Measurements from ENCODE around the gene NBAS. TPM values are rescaled to one million over a fixed set of nuclear protein-coding genes. Genes with fewer than 3 reads are reported as not detected.
A peak's percentile ranks its signal among the peaks of the same experiment; 100 is the strongest.

NBAS gene
- polyA plus RNA-seq, 1 donor (not counting 4 experiments of a cell fraction or from before 2014, with no cell fraction given), result 27.9 TPM

DNA sequence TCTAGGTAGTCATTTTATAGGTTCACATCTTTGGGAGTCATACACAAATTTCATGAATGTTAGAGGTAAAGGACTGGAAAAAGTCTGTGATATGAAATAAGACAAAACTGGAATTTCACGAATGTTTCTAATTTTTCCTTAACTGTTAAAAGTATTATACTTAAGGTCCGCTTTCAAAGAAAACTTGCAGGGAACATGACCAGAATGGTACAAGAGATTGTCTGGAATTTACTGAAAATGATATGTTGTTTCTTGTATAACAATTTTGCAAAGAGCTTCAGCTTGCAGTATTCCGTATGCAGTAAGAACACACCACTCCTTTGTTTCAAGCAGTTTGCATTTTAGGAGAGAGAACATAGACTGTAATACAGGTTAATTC, 32.2 kb upstream of the NBAS start:
- DNase-seq (ENCODE audit: low read depth, low spot score) (no peak), FAIRE-seq (no peak)
- peak overlapping the region; percentile 90 for H3K4me2 ChIP-seq (ENCODE audit: control insufficient read depth, extremely low read depth, insufficient read depth, low read depth, low read length)
- H3K4me3 ChIP-seq (ENCODE audit: control insufficient read depth in 2 of 3, extremely low read depth in 1 of 3, insufficient read depth in 2 of 3, low read depth in 1 of 3, low read length in 3 of 3), result no peak overlapping the region
- no peaks in the 10 kb centered on the region for H3K9me1 ChIP-seq (ENCODE audit: control insufficient read depth, extremely low read depth, insufficient read depth, low read length)
- peaks cover 42% of the 10 kb centered on the region for H3K79me2 ChIP-seq (ENCODE audit: control insufficient read depth, insufficient read depth, low read length)
- no peaks in the 10 kb centered on the region for H3K27me3 ChIP-seq (ENCODE audit: control insufficient read depth, extremely low read depth, insufficient read depth, low read length)
- dilution Hi-C loops (cut with MboI; ENCODE audit: extremely low pct_ligation_motif_present, low sequenced_read_pairs), result no loop called here
- H2AFZ ChIP-seq (ENCODE audit: control insufficient read depth, low read length), result no peak overlapping the region
- H3K27ac ChIP-seq (ENCODE audit: control insufficient read depth, insufficient read depth, low read length), result no peak overlapping the region
- peaks cover 10% of the 10 kb centered on the region for H3K4me1 ChIP-seq (ENCODE audit: control insufficient read depth, extremely low read depth, insufficient read depth, low read length)
- no peak for TF ChIP-seq EZH2 (IDR thresholded peaks at IDR 0.05; ENCODE audit: low read length)
- TF ChIP-seq, protein P1, sequence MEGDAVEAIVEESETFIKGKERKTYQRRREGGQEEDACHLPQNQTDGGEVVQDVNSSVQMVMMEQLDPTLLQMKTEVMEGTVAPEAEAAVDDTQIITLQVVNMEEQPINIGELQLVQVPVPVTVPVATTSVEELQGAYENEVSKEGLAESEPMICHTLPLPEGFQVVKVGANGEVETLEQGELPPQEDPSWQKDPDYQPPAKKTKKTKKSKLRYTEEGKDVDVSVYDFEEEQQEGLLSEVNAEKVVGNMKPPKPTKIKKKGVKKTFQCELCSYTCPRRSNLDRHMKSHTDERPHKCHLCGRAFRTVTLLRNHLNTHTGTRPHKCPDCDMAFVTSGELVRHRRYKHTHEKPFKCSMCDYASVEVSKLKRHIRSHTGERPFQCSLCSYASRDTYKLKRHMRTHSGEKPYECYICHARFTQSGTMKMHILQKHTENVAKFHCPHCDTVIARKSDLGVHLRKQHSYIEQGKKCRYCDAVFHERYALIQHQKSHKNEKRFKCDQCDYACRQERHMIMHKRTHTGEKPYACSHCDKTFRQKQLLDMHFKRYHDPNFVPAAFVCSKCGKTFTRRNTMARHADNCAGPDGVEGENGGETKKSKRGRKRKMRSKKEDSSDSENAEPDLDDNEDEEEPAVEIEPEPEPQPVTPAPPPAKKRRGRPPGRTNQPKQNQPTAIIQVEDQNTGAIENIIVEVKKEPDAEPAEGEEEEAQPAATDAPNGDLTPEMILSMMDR (optimal IDR thresholded peaks at IDR 0.05 in 1 of 3, IDR thresholded peaks at IDR 0.05 in 1 of 3, conservative IDR thresholded peaks at IDR 0.05 in 1 of 3; ENCODE audit: extremely low read depth in 1 of 3, insufficient read depth in 2 of 3, low read length in 3 of 3), result no peak
- H4K20me1 ChIP-seq (ENCODE audit: control insufficient read depth, extremely low read depth, insufficient read depth, low read length), result no peaks in the 10 kb centered on the region
- peaks cover 10 to 15% of the 10 kb centered on the region in 2 experiments for H3K36me3 ChIP-seq (ENCODE audit: control insufficient read depth in 2 of 2, extremely low read depth in 1 of 2, insufficient read depth in 2 of 2, low read length in 2 of 2)
- H3K9ac ChIP-seq (ENCODE audit: control insufficient read depth, extremely low read depth, insufficient read depth, low read length), result peak overlapping the region; percentile 95
- H3K9me3 ChIP-seq (ENCODE audit: control insufficient read depth, low read depth, low read length), result no peaks in the 10 kb centered on the region

DNA sequence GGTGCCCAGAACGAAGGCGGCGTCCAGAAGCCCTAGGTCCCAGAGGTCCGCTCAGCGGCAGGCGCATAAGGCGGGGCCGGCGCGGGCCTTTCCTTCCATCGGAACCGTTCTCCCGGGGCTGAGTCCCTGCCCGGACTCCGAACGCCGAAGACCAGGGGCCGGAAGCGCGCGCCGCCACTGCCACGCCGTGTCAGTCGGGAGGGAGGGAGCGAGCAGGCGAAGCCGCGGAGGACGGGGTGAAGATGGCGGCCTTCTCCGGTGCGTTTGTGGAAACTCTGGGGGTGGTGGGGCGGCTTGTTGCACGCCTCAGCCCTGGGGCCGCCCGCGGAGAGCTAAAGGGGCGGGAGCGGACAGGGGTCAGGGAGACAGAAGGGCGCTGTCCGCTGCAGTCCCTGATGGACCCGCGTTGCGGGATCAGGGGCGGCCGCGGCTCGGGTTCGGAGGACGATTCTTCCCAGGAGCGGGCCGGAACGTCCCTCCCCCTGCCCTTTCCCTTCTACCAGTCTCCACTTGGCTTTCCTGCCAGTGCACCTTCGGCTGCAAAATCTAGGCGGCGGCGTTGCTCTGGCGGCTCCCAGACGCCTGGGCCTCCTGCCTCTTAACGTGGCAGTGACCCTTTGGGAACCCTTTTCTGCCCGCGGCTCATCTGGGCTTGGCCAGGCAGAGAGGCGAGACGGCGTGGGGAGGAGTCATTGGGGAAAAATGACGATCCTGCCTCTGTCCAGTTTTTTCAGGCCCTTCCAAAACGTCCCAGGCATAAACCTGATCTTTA, 30.7 kb upstream of the NBAS start, which contains the start of gene DDX1:
Gene DDX1, plus strand, starts transcription at position 177 of the 772 bp plus-strand sequence. Its CDS starts 66 bp downstream, at position 243.
- H3K9me1 ChIP-seq (ENCODE audit: control insufficient read depth, extremely low read depth, insufficient read depth, low read length), result no peaks in the 10 kb centered on the region
- TF ChIP-seq EZH2 (IDR thresholded peaks at IDR 0.05; ENCODE audit: low read length), result no peak
- TF ChIP-seq, protein P1 (optimal IDR thresholded peaks at IDR 0.05 in 1 of 3, IDR thresholded peaks at IDR 0.05 in 1 of 3, conservative IDR thresholded peaks at IDR 0.05 in 1 of 3; ENCODE audit: extremely low read depth in 1 of 3, insufficient read depth in 2 of 3, low read length in 3 of 3), result no peak
- no peaks in the 10 kb centered on the region for H3K9me3 ChIP-seq (ENCODE audit: control insufficient read depth, low read depth, low read length)
- H3K9ac ChIP-seq (ENCODE audit: control insufficient read depth, extremely low read depth, insufficient read depth, low read length), result peak within 1 kb of the TSS; percentile 95
- peak within 1 kb of the TSS; percentile 100 for H2AFZ ChIP-seq (ENCODE audit: control insufficient read depth, low read length)
- FAIRE-seq (no peak), DNase-seq (ENCODE audit: low read depth, low spot score) (peak; percentile 25)
- peaks cover 8 to 15% of the 10 kb centered on the region in 2 experiments for H3K36me3 ChIP-seq (ENCODE audit: control insufficient read depth in 2 of 2, extremely low read depth in 1 of 2, insufficient read depth in 2 of 2, low read length in 2 of 2)
- peak within 1 kb of the TSS; percentile 87 for H3K27ac ChIP-seq (ENCODE audit: control insufficient read depth, insufficient read depth, low read length)
- no peaks in the 10 kb centered on the region for H3K27me3 ChIP-seq (ENCODE audit: control insufficient read depth, extremely low read depth, insufficient read depth, low read length)
- peaks cover 42% of the 10 kb centered on the region for H3K79me2 ChIP-seq (ENCODE audit: control insufficient read depth, insufficient read depth, low read length)
- peak within 1 kb of the TSS; percentile 70 to 95 (median 95) for H3K4me3 ChIP-seq (ENCODE audit: control insufficient read depth in 2 of 3, extremely low read depth in 1 of 3, insufficient read depth in 2 of 3, low read depth in 1 of 3, low read length in 3 of 3)
- no peaks in the 10 kb centered on the region for H4K20me1 ChIP-seq (ENCODE audit: control insufficient read depth, extremely low read depth, insufficient read depth, low read length)
- dilution Hi-C loops (cut with MboI; ENCODE audit: extremely low pct_ligation_motif_present, low sequenced_read_pairs), result no loop called here
- H3K4me1 ChIP-seq (ENCODE audit: control insufficient read depth, extremely low read depth, insufficient read depth, low read length), result peaks cover 10% of the 10 kb centered on the region
- peak within 1 kb of the TSS; percentile 90 for H3K4me2 ChIP-seq (ENCODE audit: control insufficient read depth, extremely low read depth, insufficient read depth, low read depth, low read length)

Data from keratinocyte (primary cell).